NCI-H82 treated with DMSO at 0.1 percent for 48 hours (cell line): ENCODE measurements around the gene ADH5.
"Not testable (repeated sequence)": the region's sequence is repeated elsewhere in the genome, so short reads cannot be mapped to it uniquely, and the experiment has no call there.

Source experiments
- DNase-seq: peaks from one replicate; lab custom pipeline; 2025; ENCODE audit not compliant: unreplicated experiment; lab: John Stamatoyannopoulos, UW

Gene ADH5

DNA sequence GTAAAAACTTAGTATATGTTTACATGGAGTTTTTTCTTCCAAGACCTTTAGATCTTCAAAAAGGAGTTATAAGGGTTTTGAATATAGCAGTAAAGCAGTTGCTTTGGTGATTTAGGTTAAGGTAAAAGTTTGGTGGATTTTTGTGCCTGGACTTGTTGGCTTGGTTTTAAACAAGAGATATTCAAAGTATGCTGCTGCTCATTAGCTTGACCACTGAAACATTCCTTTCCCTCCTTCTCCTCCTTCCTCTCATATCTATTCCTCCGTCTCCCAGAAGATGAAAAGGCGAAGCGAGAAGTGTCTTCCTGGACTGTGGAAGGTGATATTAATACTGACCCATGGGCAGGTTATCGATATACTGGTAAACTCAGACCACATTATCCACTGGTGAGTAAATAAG, 54.6 kb downstream of the ADH5 start:
- DNase-seq, result no peak

DNA sequence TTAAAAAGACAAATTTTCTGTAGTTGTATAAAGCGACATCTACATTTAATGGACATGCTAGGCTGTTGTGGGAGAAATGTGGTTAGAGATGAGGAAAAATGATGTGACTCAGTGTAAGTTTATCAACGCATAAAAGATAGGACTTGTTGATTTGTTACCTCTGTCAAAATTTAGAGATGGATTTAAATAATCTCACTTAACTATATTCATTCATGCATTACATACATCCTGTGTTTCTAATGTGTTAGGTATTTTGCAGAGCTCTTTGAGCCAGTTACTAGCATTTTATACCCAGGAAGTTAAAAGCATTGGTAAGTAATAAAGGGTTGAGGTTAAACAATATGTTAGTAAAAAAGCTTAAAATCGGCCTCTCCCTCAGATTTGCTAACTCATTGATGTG, 58.7 kb downstream of the ADH5 start:
- no peak for DNase-seq

DNA sequence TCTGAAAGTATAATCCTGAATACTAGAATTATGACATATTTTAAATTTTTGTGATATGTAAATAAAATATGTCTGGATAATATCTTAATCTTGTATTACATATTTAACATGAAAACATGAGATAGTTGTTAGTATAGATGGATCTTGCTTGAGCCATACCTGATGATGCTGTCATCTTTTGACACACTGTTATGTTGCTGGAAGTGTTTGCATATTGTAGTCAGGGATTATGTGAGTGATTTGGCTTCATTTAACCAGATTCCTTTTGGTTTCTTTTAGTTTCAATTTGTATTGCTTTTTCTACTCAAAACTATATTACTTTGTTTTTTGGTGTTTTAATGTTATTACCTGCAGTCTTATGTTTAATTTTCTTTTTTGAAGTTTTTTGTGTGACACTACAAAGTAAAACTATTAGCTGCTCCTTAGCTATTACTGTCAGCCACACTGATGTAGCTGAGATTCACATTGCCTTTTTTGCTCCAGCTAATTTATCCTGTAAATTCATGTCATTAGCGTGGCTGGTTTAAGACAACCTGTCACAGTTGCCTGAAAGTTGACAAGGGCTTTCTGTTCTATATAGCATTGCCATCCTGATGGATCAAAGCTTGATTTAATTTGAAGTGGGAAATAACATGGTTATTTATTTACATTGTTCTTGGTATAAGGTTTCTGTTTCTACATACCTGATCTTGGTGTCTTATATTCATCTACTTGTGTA, 59.4 kb downstream of the ADH5 start:
- no peak for DNase-seq

DNA sequence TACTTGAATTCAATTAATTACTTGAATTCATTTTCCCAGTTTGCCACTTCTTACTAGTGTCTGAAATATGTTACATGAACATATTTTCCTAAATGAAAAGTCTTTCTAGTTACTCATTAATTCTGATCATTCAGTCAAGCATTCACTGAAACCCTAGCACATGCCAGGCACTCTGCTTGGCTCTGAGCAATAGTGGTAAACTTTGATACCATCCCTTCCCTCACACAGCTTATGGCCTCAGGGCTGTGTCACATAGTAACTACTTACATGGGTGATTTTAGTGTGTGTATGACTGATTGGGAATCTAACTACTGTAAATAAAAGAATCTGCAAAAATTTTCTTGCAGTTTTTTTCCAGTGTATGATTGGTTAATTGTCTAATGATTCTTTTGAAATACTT, 60.4 kb downstream of the ADH5 start:
- no peak for DNase-seq

DNA sequence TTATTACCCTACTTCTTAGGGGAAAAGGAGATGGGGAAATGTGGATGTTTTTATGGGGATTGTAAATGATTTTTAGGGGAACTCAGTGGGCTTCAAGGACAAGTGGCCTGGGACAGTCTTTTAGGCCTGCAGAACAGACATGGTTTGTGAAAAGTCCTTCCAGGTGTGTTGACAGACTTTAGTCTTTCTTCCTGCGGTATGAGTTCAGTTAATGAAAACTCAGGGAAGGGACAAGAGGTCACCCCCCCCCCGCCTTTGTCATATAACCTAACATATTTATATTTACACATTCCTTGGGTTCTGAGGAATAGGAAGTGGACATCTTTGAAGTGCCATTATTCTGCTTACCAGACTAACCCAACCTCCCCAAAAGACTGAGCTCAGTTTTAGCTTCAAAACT, 61.3 kb downstream of the ADH5 start:
- no peak for DNase-seq

DNA sequence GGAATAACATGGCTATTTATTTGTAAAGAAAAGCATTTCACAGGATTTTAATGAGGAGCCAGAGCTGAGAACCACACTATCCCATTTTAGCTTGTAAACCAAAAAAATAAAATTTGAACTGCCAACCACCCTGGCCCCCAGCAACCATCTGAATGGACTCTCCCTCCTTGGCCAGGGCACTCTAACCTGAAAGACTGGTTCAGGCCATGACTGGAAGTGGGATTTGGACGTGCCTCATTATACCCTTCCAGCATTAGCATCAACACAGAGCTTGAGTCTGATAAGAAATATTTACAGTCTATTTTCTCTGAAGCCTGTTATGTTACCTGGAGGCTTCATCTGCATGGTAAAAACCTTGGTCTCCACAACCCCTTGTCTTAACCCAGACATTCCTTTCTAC, 63.1 kb downstream of the ADH5 start:
- no peak for DNase-seq

DNA sequence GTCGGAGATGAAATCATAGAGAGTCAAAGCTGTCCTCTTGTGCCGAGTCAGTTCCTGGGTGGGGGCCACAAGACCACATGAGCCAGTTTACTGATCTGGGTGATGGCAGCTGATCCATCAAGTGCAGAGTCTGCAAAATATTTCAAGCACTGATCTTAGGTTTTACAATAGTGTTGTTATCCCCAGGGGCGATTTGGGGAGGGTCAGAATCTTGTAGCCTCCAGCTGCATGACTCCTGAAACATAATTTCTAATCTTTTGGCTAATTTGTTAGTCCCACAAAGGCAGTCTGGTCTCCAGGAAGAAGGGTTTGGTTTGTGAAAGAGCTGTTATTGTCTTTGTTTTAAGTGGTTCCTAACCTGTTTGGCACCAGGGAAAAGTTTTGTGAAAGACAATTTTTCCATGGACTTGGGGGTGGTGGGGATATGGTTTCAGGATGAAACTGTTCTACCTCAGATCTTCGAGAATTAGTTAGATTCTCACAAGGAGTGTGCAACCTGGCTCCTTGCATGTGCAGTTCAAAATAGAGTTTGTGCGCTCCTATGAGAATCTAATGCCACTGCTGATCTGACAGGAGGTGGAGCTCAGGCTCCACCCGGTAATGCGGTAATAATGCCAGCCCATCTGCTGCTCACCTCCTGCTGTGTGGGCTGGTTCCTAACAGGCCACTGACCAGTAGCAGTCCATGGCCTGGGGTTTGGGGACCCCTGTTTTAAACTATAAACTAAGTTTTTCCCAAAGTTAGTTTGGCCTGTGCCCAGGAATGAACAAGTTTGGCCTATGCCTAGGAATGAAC, 63.9 kb downstream of the ADH5 start:
- DNase-seq, result peak; percentile 25

DNA sequence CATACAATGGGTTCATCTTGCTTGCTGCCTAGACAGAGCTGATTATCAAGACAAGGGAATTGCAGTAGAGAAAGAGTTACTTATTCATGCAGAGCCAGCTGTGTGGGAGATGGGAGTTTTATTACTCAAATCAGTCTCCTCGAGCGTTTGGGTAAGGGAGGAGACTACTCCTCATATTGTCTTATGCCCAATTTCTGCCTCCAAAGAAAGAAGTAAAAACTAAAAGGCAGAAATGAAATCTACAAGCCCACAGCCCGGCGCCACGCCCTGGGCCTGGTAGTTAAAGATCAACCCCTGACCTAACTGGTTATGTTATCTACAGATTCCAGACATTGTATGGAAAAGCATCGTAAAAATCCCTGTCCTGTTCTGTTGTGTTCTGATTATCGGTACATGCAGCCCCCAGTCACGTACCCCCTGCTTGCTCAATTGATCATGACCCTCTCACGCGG, 64.8 kb downstream of the ADH5 start:
- DNase-seq, result not testable (repeated sequence)

DNA sequence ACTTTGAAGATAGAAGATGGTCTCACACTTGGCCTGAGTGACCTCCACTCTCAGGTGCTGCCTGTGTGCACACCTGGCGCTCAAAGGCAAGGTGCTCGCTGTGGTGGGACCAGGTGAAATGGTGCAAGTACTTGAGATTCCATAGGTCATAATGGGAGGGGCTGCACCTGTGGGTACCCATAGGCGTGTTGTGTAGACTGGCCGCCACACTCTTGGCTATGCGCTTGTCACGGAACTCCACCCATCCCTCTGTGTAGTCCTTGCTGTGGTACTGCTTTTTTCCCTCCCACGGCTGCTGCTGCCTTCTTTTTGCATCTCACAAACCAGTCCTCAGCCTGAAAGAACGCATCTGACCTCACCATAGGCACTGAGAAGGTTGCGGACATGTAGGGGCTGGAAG, 66.0 kb downstream of the ADH5 start:
- no peak for DNase-seq

DNA sequence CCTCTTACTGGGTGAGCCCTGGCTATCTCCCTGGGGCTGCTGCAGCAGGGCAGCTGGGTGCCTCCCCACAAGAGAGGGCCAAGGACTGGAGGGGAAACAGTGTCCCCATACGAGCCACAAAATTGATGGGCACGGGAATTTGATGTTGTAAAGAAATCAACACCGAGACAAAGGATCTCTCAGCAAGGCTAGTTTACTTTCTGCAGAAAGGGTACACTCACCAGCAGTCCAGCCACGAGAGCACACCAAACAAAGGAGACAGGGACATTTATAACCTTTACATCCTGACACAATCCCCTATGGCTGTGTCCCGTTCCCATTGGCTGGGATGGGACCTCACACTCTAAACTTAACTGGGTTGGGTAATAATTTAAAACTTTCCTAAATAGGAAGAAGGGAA, 67.2 kb downstream of the ADH5 start:
- DNase-seq, result no peak
